Left colon (tissue), 2 donors: Measurements from ENCODE around the gene TWF2. TPM values are rescaled to one million over a fixed set of nuclear protein-coding genes. Genes with fewer than 3 reads are reported as not detected.

Experiments used
- ATAC-seq: fragments of 200-7000 bp; cut with Tn5 transposase; one replicate; pipeline ENCODE4 v1.9.1; 2020; ENCODE audit warnings: mild to moderate bottlenecking, moderate library complexity
- DNase-seq, 2 donors: peaks; one replicate each; pipeline ENCODE4 v3.0.0-alpha.2; 2020
- intact Hi-C, 2 donors: fragments of 100-400 bp; cut with DNase I in 1 of 2; cut with micrococcal nuclease in 1 of 2; formaldehyde crosslinking; loops; one replicate each; pipeline versions ENCODE4 v1.11.2 to v1.14.0; 2022; cut with DNase I, micrococcal nuclease
- total RNA-seq, 2 donors: library from RNA; stranded (reverse); fragmentation: NEBNext Ultra II Directional; extraction: Animal tissue kit (Norgen Biotek cat#: 25700); gene quantifications; one replicate each; pipeline ENCODE4 v1.2.1, GENCODE V29; 2021
- donor health status: DM: no; HTN: no; CAD: no.
- donor health status: DM: yes; HTN: yes; CAD: no.

The TWF2 gene
- total RNA-seq, 2 donors from 2014 or later, result 37.8 to 53.9 TPM

GRCh38 chr3:52242039-52242438 is 3.1 kb upstream of the TWF2 start:
- intact Hi-C loops, result no loop called here
- DNase-seq (no peak), ATAC-seq (no peak)

- DNase-seq, result peak in 1 of 2 donors; percentile 2
- ATAC-seq, result no peak
- intact Hi-C loops, result no loop called here
These were observed 2.0 kb upstream of the TWF2 start for GRCh38 chr3:52240886-52241370.

- intact Hi-C loops, result no loop called here
- no peak for ATAC-seq
- peak; percentile 49 to 75 for DNase-seq
These were observed 1.3 kb upstream of the TWF2 start for GRCh38 chr3:52240059-52240885.

GRCh38 chr3:52238193-52238760 is 681 bp downstream of the TWF2 start:
- intact Hi-C loops, result no loop called here
- ATAC-seq (peak; percentile 45), DNase-seq (no peak)

- peak; percentile 62 to 82 for DNase-seq
- intact Hi-C loops, result no loop called here
- ATAC-seq, result peak; percentile 14
These were observed 1.2 kb downstream of the TWF2 start for GRCh38 chr3:52237657-52238172.

GRCh38 chr3:52237006-52237656 is 1.8 kb downstream of the TWF2 start:
- intact Hi-C loops, result no loop called here
- peak in 1 of 2 donors; percentile 28 for DNase-seq
- no peak for ATAC-seq

GRCh38 chr3:52236424-52236886 is 2.5 kb downstream of the TWF2 start:
- DNase-seq (peak in 1 of 2 donors; percentile 22), ATAC-seq (no peak)
- intact Hi-C loops, result no loop called here

- DNase-seq (no peak), ATAC-seq (no peak)
- intact Hi-C loops, result loop anchor here (5.0 kb wide), 1 partner anchor 103 kb away; no protein-coding TSS in a partner anchor
These were observed 4.2 kb downstream of the TWF2 start for GRCh38 chr3:52234516-52235447.

- DNase-seq, result no peak
- no peak for ATAC-seq
- intact Hi-C loops, result loop anchor here (5.0 kb wide), 1 partner anchor 103 kb away; no protein-coding TSS in a partner anchor
These were observed 5.0 kb downstream of the TWF2 start for GRCh38 chr3:52233968-52234367.

GRCh38 chr3:52233108-52233591 is 5.8 kb downstream of the TWF2 start:
- no peak for ATAC-seq
- no peak for DNase-seq

GRCh38 chr3:52232279-52233107 is 6.5 kb downstream of the TWF2 start:
- ATAC-seq, result no peak
- DNase-seq, result no peak
- intact Hi-C loops, result loop anchor here (5.0 kb wide), 1 partner anchor 105 kb away; no protein-coding TSS in a partner anchor

More at GRCh38 chr3:52233108-52233591, 5.8 kb downstream of the TWF2 start:
- intact Hi-C loops, result loop anchor here (5.0 kb wide), 1 partner anchor 104 kb away; no protein-coding TSS in a partner anchor

GRCh38 chr3:52231502-52232278 is 7.3 kb downstream of the TWF2 start:
- intact Hi-C loops, result loop anchor here (5.0 kb wide), 1 partner anchor 106 kb away; no protein-coding TSS in a partner anchor
- DNase-seq, result peak; percentile 69 to 86

GRCh38 chr3:52230889-52231499 is 8.0 kb downstream of the TWF2 start:
- intact Hi-C loops, result loop anchor here (5.0 kb wide), 1 partner anchor 106 kb away; no protein-coding TSS in a partner anchor
- ATAC-seq (no peak), DNase-seq (no peak)

More at GRCh38 chr3:52231502-52232278, 7.3 kb downstream of the TWF2 start:
- peak; percentile 82 for ATAC-seq

GRCh38 chr3:52230461-52230860 is 8.5 kb downstream of the TWF2 start:
- intact Hi-C loops, result loop anchor here (5.0 kb wide), 1 partner anchor 107 kb away; no protein-coding TSS in a partner anchor
- no peak for DNase-seq

GRCh38 chr3:52229656-52230055 is 9.3 kb downstream of the TWF2 start:
- ATAC-seq, result no peak
- intact Hi-C loops, result loop anchor here (5.0 kb wide), 1 partner anchor 108 kb away; no protein-coding TSS in a partner anchor

More at GRCh38 chr3:52230461-52230860, 8.5 kb downstream of the TWF2 start:
- no peak for ATAC-seq

More at GRCh38 chr3:52229656-52230055, 9.3 kb downstream of the TWF2 start:
- no peak for DNase-seq
